ENCODE measurements around the gene NCBP2.
"Not testable (repeated sequence)": the region's sequence is repeated elsewhere in the genome, so short reads cannot be mapped to it uniquely, and the experiment has no call there.

The NCBP2 gene

GRCh38 chr3:196954832-196955231 lies 12.5 kb upstream of the NCBP2 start:
- Histone ChIP-seq H3K4me3 (ENCODE audit: insufficient read depth, low read depth, low read length, poor library complexity, severe bottlenecking) (no peak overlapping the region), H3K36me3 (ENCODE audit: control insufficient read depth, insufficient read depth, low read length) (no peaks in the 10 kb centered on the region), H3K27me3 (replicated peaks; ENCODE audit: control insufficient read depth, insufficient read depth, low read length, poor library complexity, severe bottlenecking) (no peaks in the 10 kb centered on the region), H3K4me1 (ENCODE audit: control insufficient read depth, insufficient read depth, low read length, poor library complexity, severe bottlenecking) (no peaks in the 10 kb centered on the region), H3K9me3 (ENCODE audit: control insufficient read depth, low read length) (no peaks in the 10 kb centered on the region), H3K27ac (ENCODE audit: insufficient read depth, low read length, poor library complexity, severe bottlenecking) (no peak overlapping the region)
- no peak for DNase-seq

- Histone ChIP-seq H3K9me3 (ENCODE audit: control insufficient read depth, low read length) (no peaks in the 10 kb centered on the region), H3K36me3 (ENCODE audit: control insufficient read depth, insufficient read depth, low read length) (no peaks in the 10 kb centered on the region), H3K4me3 (ENCODE audit: insufficient read depth, low read depth, low read length, poor library complexity, severe bottlenecking) (no peak overlapping the region), H3K4me1 (ENCODE audit: control insufficient read depth, insufficient read depth, low read length, poor library complexity, severe bottlenecking) (no peaks in the 10 kb centered on the region), H3K27ac (ENCODE audit: insufficient read depth, low read length, poor library complexity, severe bottlenecking) (no peak overlapping the region), H3K27me3 (replicated peaks; ENCODE audit: control insufficient read depth, insufficient read depth, low read length, poor library complexity, severe bottlenecking) (no peaks in the 10 kb centered on the region)
- no peak for DNase-seq
Observed at GRCh38 chr3:196951371-196951770, 9.0 kb upstream of the NCBP2 start.

- H3K27me3 ChIP-seq (replicated peaks; ENCODE audit: control insufficient read depth, insufficient read depth, low read length, poor library complexity, severe bottlenecking): no peaks in the 10 kb centered on the region
- no peak overlapping the region for H3K4me3 ChIP-seq (ENCODE audit: insufficient read depth, low read depth, low read length, poor library complexity, severe bottlenecking)
- no peaks in the 10 kb centered on the region for H3K9me3 ChIP-seq (ENCODE audit: control insufficient read depth, low read length)
- no peak for DNase-seq
- no peaks in the 10 kb centered on the region for H3K36me3 ChIP-seq (ENCODE audit: control insufficient read depth, insufficient read depth, low read length)
- H3K27ac ChIP-seq (ENCODE audit: insufficient read depth, low read length, poor library complexity, severe bottlenecking): no peak overlapping the region
- no peaks in the 10 kb centered on the region for H3K4me1 ChIP-seq (ENCODE audit: control insufficient read depth, insufficient read depth, low read length, poor library complexity, severe bottlenecking)
Observed at GRCh38 chr3:196949750-196950149, 7.4 kb upstream of the NCBP2 start.

GRCh38 chr3:196949285-196949619 lies 6.9 kb upstream of the NCBP2 start:
- no peaks in the 10 kb centered on the region for H3K36me3 ChIP-seq (ENCODE audit: control insufficient read depth, insufficient read depth, low read length)
- H3K4me3 ChIP-seq (ENCODE audit: insufficient read depth, low read depth, low read length, poor library complexity, severe bottlenecking): no peak overlapping the region
- H3K27me3 ChIP-seq (replicated peaks; ENCODE audit: control insufficient read depth, insufficient read depth, low read length, poor library complexity, severe bottlenecking): no peaks in the 10 kb centered on the region
- H3K9me3 ChIP-seq (ENCODE audit: control insufficient read depth, low read length): no peaks in the 10 kb centered on the region
- no peak overlapping the region for H3K27ac ChIP-seq (ENCODE audit: insufficient read depth, low read length, poor library complexity, severe bottlenecking)
- no peaks in the 10 kb centered on the region for H3K4me1 ChIP-seq (ENCODE audit: control insufficient read depth, insufficient read depth, low read length, poor library complexity, severe bottlenecking)
- no peak for DNase-seq

GRCh38 chr3:196948442-196949284 lies 6.3 kb upstream of the NCBP2 start:
- H3K9me3 ChIP-seq (ENCODE audit: control insufficient read depth, low read length): no peaks in the 10 kb centered on the region
- H3K4me1 ChIP-seq (ENCODE audit: control insufficient read depth, insufficient read depth, low read length, poor library complexity, severe bottlenecking): peaks cover 1% of the 10 kb centered on the region
- no peak overlapping the region for H3K4me3 ChIP-seq (ENCODE audit: insufficient read depth, low read depth, low read length, poor library complexity, severe bottlenecking)
- no peaks in the 10 kb centered on the region for H3K27me3 ChIP-seq (replicated peaks; ENCODE audit: control insufficient read depth, insufficient read depth, low read length, poor library complexity, severe bottlenecking)
- no peak overlapping the region for H3K27ac ChIP-seq (ENCODE audit: insufficient read depth, low read length, poor library complexity, severe bottlenecking)
- DNase-seq: no peak
- H3K36me3 ChIP-seq (ENCODE audit: control insufficient read depth, insufficient read depth, low read length): no peaks in the 10 kb centered on the region

GRCh38 chr3:196947860-196948441 lies 5.6 kb upstream of the NCBP2 start:
- Histone ChIP-seq H3K4me3 (ENCODE audit: insufficient read depth, low read depth, low read length, poor library complexity, severe bottlenecking) (no peak overlapping the region), H3K27ac (ENCODE audit: insufficient read depth, low read length, poor library complexity, severe bottlenecking) (no peak overlapping the region), H3K4me1 (ENCODE audit: control insufficient read depth, insufficient read depth, low read length, poor library complexity, severe bottlenecking) (peaks cover 8% of the 10 kb centered on the region), H3K36me3 (ENCODE audit: control insufficient read depth, insufficient read depth, low read length) (no peaks in the 10 kb centered on the region), H3K9me3 (ENCODE audit: control insufficient read depth, low read length) (no peaks in the 10 kb centered on the region), H3K27me3 (replicated peaks; ENCODE audit: control insufficient read depth, insufficient read depth, low read length, poor library complexity, severe bottlenecking) (no peaks in the 10 kb centered on the region)
- DNase-seq: no peak

- peaks cover 8% of the 10 kb centered on the region for H3K4me1 ChIP-seq (ENCODE audit: control insufficient read depth, insufficient read depth, low read length, poor library complexity, severe bottlenecking)
- H3K9me3 ChIP-seq (ENCODE audit: control insufficient read depth, low read length): no peaks in the 10 kb centered on the region
- H3K4me3 ChIP-seq (ENCODE audit: insufficient read depth, low read depth, low read length, poor library complexity, severe bottlenecking): no peak overlapping the region
- no peaks in the 10 kb centered on the region for H3K36me3 ChIP-seq (ENCODE audit: control insufficient read depth, insufficient read depth, low read length)
- no peaks in the 10 kb centered on the region for H3K27me3 ChIP-seq (replicated peaks; ENCODE audit: control insufficient read depth, insufficient read depth, low read length, poor library complexity, severe bottlenecking)
- no peak for DNase-seq
- H3K27ac ChIP-seq (ENCODE audit: insufficient read depth, low read length, poor library complexity, severe bottlenecking): no peak overlapping the region
Observed at GRCh38 chr3:196947136-196947859, 5.0 kb upstream of the NCBP2 start.

GRCh38 chr3:196944037-196944790 lies 1.9 kb upstream of the NCBP2 start:
- H3K4me3 ChIP-seq (ENCODE audit: insufficient read depth, low read depth, low read length, poor library complexity, severe bottlenecking); H3K9me3 ChIP-seq (ENCODE audit: control insufficient read depth, low read length); H3K36me3 ChIP-seq (ENCODE audit: control insufficient read depth, insufficient read depth, low read length); DNase-seq; H3K27me3 ChIP-seq (replicated peaks; ENCODE audit: control insufficient read depth, insufficient read depth, low read length, poor library complexity, severe bottlenecking); H3K27ac ChIP-seq (ENCODE audit: insufficient read depth, low read length, poor library complexity, severe bottlenecking): not testable (repeated sequence)
- H3K4me1 ChIP-seq (ENCODE audit: control insufficient read depth, insufficient read depth, low read length, poor library complexity, severe bottlenecking): peaks cover 12% of the 10 kb centered on the region

- Histone ChIP-seq H3K9me3 (ENCODE audit: control insufficient read depth, low read length) (no peaks in the 10 kb centered on the region), H3K4me1 (ENCODE audit: control insufficient read depth, insufficient read depth, low read length, poor library complexity, severe bottlenecking) (peaks cover 12% of the 10 kb centered on the region), H3K27me3 (replicated peaks; ENCODE audit: control insufficient read depth, insufficient read depth, low read length, poor library complexity, severe bottlenecking) (no peaks in the 10 kb centered on the region), H3K27ac (ENCODE audit: insufficient read depth, low read length, poor library complexity, severe bottlenecking) (peak overlapping the region; percentile 94), H3K4me3 (ENCODE audit: insufficient read depth, low read depth, low read length, poor library complexity, severe bottlenecking) (peak overlapping the region; percentile 72), H3K36me3 (ENCODE audit: control insufficient read depth, insufficient read depth, low read length) (peaks cover 12% of the 10 kb centered on the region)
- peak in 1 of 3 donors; percentile 11 for DNase-seq
Observed at GRCh38 chr3:196942915-196943277, 568 bp upstream of the NCBP2 start.
